Left colon (tissue), 2 donors: ENCODE results near the gene DPH2. TPM values are rescaled to one million over a fixed set of nuclear protein-coding genes. Genes with fewer than 3 reads are reported as not detected.
A peak's percentile ranks its signal among the peaks of the same experiment; 100 is the strongest.

Experiments
- ATAC-seq: fragments of 200-7000 bp; cut with Tn5 transposase; one replicate; pipeline ENCODE4 v1.9.1; 2020; ENCODE audit warnings: mild to moderate bottlenecking, moderate library complexity
- DNase-seq, 2 donors: peaks; one replicate each; pipeline ENCODE4 v3.0.0-alpha.2; 2020
- intact Hi-C, 2 donors: fragments of 100-400 bp; cut with DNase I in 1 of 2; cut with micrococcal nuclease in 1 of 2; formaldehyde crosslinking; loops; one replicate each; pipeline versions ENCODE4 v1.11.2 to v1.14.0; 2022; cut with DNase I, micrococcal nuclease
- total RNA-seq, 2 donors: library from RNA; stranded (reverse); fragmentation: NEBNext Ultra II Directional; extraction: Animal tissue kit (Norgen Biotek cat#: 25700); gene quantifications; one replicate each; pipeline ENCODE4 v1.2.1, GENCODE V29; 2021
- donor health status: DM: no; HTN: no; CAD: no.
- donor health status: DM: yes; HTN: yes; CAD: no.

Gene DPH2
- total RNA-seq, 2 donors from 2014 or later, result 17.8 to 24.7 TPM

DNA sequence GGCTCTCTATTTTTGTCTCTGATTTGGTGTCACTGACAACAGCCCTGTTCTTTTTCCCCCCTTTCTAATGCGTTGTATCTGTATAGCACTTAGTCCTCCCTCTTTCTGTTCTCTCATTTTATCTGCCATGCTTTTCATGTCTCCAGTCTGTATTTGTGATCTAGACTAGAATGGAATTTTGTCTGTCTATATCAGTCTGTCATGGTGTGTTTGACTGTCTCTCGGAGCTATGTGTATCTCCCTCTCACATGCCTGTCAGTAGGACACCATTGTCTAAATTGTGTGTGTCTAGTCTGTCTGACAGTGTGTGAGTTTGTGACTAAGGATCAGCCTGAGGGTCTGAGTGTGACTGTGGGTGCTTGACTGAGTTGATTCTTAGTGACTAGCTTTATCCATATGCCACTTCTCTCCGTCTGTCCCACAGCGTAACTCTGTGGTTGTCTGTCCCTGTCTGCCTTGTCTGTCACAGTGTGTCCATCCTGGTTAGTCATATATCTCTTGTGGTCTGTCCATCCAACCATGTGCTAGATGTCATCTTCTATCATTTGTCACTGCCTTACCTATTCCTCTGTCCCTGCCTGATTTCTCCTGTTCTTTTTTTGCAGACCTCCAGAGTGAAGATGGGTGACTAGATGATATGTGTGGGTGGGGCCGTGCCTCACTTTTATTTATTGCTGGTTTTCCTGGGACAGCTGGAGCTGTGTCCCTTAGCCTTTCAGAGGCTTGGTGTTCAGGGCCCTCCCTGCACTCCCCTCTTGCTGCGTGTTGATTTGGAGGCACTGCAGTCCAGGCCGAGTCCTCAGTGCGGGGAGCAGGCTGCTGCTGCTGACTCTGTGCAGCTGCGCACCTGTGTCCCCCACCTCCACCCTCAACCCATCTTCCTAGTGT lies 7.8 kb downstream of the DPH2 start:
- intact Hi-C loops, result no loop called here
- ATAC-seq, result no peak
- DNase-seq, result peak in 1 of 2 donors; percentile 24

GRCh38 chr1:43978264-43978550 lies 8.4 kb downstream of the DPH2 start:
- ATAC-seq (no peak), DNase-seq (no peak)
- intact Hi-C loops, result no loop called here

GRCh38 chr1:43978551-43979260 lies 8.9 kb downstream of the DPH2 start, which contains the start of gene B4GALT2:
Gene B4GALT2 (plus strand): TSS chr1:43979210. CDS start chr1:43981161, 1,951 bp downstream.
- peak; percentile 13 for ATAC-seq
- peak; percentile 50 to 65 for DNase-seq
- intact Hi-C loops, result no loop called here

GRCh38 chr1:43979261-43979527 lies 9.4 kb downstream of the DPH2 start:
- DNase-seq, result no peak
- intact Hi-C loops, result no loop called here
- ATAC-seq, result no peak

DNA sequence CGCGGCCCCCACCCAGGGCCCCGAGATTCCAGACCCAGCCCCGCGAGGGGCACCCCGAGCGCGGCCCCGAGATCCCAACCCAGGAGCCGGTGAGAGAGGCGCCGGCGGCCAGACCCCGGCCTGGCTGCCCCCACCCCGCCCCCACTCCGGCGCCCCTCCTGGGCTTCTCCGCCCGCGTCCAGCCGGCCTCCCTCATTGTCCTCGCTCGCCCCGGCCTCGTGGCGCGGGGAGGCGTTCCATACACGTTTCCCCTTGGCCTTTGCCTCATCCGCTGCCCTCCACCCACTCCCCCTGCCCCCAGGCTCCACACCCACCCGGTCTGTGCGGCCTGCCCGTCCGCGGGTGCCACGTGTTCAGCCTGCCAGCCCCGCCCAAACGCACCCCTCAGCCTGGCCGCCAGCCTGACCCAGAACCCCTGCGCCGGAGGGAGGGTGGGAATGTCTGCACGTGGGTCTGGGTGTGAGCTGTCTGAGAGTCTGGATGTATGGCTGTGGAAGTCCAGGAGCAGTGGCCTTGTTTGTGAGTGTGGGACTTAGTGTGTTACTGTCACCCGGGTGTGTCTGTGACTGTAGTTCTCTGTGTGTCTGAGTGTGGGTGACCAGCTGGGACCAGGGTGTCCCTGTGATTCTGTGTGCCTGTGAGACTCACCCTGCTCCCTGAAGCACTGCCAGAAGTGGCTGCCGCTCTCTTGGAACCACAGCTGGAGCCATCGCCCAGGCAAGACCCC lies 9.9 kb downstream of the DPH2 start:
- ATAC-seq (peak; percentile 41), DNase-seq (peak; percentile 76 to 83)
- intact Hi-C loops, result no loop called here

GRCh38 chr1:43980255-43981134 lies 10.7 kb downstream of the DPH2 start:
- ATAC-seq, result peak; percentile 26
- intact Hi-C loops, result no loop called here
- DNase-seq, result peak; percentile 13 to 28

DNA sequence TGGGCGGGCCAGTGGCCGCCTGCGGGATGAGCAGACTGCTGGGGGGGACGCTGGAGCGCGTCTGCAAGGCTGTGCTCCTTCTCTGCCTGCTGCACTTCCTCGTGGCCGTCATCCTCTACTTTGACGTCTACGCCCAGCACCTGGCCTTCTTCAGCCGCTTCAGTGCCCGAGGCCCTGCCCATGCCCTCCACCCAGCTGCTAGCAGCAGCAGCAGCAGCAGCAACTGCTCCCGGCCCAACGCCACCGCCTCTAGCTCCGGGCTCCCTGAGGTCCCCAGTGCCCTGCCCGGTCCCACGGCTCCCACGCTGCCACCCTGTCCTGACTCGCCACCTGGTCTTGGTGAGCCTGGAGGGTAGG lies 11.3 kb downstream of the DPH2 start:
- DNase-seq (peak; percentile 80 to 81), ATAC-seq (peak; percentile 78)
- intact Hi-C loops, result no loop called here

DNA sequence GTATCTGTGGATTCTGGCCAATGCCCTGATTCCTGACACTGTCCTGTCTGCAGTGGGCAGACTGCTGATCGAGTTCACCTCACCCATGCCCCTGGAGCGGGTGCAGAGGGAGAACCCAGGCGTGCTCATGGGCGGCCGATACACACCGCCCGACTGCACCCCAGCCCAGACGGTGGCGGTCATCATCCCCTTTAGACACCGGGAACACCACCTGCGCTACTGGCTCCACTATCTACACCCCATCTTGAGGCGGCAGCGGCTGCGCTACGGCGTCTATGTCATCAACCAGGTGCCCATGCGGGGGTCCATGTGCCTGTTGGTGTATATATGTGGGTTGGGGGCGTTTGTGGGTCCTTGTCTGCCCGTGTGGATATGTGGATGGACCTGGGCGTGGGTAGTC lies 11.8 kb downstream of the DPH2 start:
- intact Hi-C loops, result no loop called here
- DNase-seq (peak; percentile 17 to 28), ATAC-seq (no peak)

- intact Hi-C loops, result no loop called here
- no peak for ATAC-seq
- peak in 1 of 2 donors; percentile 8 for DNase-seq
Measured at GRCh38 chr1:43982241-43982640, 12.4 kb downstream of the DPH2 start.

- ATAC-seq, result no peak
- DNase-seq, result peak in 1 of 2 donors; percentile 7
- intact Hi-C loops, result no loop called here
Measured at GRCh38 chr1:43982808-43983207, 13.0 kb downstream of the DPH2 start.

GRCh38 chr1:43983253-43983899 lies 13.6 kb downstream of the DPH2 start:
- DNase-seq (no peak), ATAC-seq (no peak)
- intact Hi-C loops, result no loop called here

DNA sequence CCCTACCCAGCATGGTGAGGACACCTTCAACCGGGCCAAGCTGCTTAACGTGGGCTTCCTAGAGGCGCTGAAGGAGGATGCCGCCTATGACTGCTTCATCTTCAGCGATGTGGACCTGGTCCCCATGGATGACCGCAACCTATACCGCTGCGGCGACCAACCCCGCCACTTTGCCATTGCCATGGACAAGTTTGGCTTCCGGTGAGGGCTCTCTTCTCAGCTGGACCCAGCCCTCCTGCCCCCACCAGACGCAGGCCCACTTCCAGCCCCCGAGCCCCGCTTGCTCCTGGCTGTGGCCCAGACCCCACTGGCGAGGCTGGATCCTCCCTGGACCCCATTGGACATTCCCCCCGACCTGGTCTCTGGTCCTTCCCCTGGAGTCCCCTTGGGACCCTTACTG lies 15.0 kb downstream of the DPH2 start:
- intact Hi-C loops, result no loop called here
- ATAC-seq, result no peak

DNA sequence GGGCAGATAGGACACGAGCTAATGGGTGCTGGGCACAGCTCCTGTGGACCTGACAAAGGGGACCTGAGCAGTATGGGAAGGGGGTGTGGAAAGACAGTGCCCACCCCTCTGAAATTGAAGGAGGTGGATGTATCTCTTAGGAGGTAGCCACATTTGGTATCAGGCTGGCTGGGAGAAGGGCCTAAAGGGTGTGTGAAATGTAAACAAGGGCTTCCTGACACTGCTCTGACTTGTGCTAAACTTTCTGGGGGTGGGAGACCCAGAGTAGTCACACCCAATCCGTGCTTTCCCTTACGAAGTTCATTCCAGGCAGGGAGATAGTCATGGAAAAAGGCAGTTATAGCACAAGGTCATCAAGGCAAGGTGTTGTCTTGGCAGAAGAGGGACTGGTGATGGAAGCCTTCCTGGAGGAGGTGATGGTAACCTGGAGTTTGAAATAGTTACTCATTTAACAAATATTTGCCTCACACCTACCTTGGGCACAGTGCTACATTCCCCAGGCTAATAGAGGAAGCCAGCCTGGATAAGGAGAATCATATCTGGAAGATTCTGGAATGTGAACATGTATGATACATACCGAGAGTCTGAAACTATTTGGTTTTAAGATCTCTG lies 16.3 kb downstream of the DPH2 start:
- no peak for ATAC-seq
- intact Hi-C loops, result no loop called here

More for the DNA sequence above, 15.0 kb downstream of the DPH2 start:
- DNase-seq, result no peak

DNA sequence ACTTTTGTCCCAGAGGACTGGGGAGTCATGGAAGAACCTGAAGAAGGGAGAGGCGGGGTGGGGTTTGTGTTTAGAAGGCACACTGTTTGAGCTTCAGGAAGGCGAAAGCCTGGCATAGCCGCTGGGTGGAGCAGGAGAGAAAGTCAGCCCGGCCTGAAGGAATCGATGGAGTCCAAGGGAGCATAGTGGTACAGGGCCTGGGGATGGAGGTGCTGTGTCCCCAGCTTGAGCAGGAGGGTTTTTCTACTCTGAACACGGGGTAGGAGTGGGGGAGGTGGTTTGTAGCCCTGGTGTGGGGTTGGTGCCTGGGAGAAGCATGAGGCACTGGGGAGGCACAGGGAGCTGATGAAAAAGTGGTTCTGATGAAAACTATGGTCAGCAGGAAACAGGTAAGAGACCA lies 16.9 kb downstream of the DPH2 start:
- ATAC-seq, result peak; percentile 46
- intact Hi-C loops, result no loop called here
- peak; percentile 51 to 65 for DNase-seq

More for the DNA sequence above, 16.3 kb downstream of the DPH2 start:
- peak in 1 of 2 donors; percentile 24 for DNase-seq

DNA sequence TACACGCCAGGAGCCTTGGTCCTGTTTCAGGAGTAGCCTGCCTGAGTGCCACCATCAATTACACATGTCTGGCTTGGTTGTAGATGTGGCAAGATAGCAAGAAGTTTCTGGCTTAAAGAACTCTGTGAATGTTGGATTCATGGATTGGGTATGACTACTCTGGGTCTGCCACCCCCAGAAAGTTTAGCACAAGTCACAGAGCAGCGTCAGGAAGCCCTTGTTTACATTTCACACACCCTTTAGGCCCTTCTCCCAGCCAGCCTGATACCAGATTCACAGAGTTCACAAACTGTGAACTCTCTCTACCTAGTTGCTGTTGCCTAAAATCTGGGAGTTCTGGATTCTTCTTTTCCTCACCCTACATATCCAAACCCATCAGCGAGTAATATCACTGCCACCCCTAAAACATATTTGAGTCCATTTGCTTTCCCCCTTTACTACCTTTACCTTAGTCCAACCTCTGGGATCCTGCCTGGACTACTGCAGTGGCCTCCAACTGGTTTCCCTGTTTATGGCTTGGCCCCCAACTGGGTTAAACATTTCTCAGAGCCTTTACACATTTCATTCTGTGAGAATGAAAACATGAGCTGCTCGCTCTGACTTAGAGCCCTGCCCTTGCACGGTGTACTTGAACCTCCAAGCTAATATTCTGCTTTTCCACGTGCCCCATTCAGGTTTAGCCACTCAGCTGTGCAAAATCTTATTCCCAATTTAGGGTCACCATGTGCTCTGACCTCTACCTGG lies 17.5 kb downstream of the DPH2 start:
- intact Hi-C loops, result no loop called here
- peak in 1 of 2 donors; percentile 24 for DNase-seq

GRCh38 chr1:43990271-43991199 lies 20.7 kb downstream of the DPH2 start:
- DNase-seq (peak in 1 of 2 donors; percentile 38), ATAC-seq (peak; percentile 1)
- intact Hi-C loops, result no loop called here

More for the DNA sequence above, 17.5 kb downstream of the DPH2 start:
- ATAC-seq, result peak; percentile 15
